Large intestine (tissue), 12 donors: Measurements from ENCODE around the gene MRPL2. TPM values are rescaled to one million over a fixed set of nuclear protein-coding genes. Genes with fewer than 3 reads are reported as not detected.

Experiments
- DNase-seq, 2 donors: peaks; one replicate each; pipeline versions ENCODE4 v3.0.0 to v3.0.0-alpha.2; 2013
- H3K27ac ChIP-seq: one replicate; pipeline ENCODE4 v1.5.1; 2013; ENCODE audit warnings: low read length
- H3K27me3 ChIP-seq: 2 replicates; pipeline ENCODE4 v1.6.1; 2013; ENCODE audit warnings: low read length; ENCODE audit not compliant: control insufficient read depth, insufficient read depth
- H3K36me3 ChIP-seq: 2 replicates; pipeline ENCODE4 v1.6.1; 2013; ENCODE audit warnings: low read length; ENCODE audit not compliant: control insufficient read depth, insufficient read depth
- H3K4me1 ChIP-seq: one replicate; pipeline ENCODE4 v1.6.1; 2013; ENCODE audit warnings: low read length; ENCODE audit not compliant: control insufficient read depth, insufficient read depth
- H3K4me3 ChIP-seq: one replicate; pipeline ENCODE4 v1.5.1; 2013; ENCODE audit warnings: low read length
- H3K9me3 ChIP-seq: one replicate; pipeline ENCODE4 v1.6.1; 2013; ENCODE audit warnings: mild to moderate bottlenecking, low read depth, low read length, moderate library complexity; ENCODE audit not compliant: control insufficient read depth
- WGBS: methylation state at CpG from one replicate; pipeline ENCODE4 v1.1.5; 2013; ENCODE audit warnings: low lambda C conversion rate; ENCODE audit not compliant: insufficient coverage; 5-methylcytosine and 5-hydroxymethylcytosine counted together
- long read RNA-seq, 11 donors: transcript quantifications; one replicate each; lab custom pipeline, GENCODE V29; 2026
- polyA plus RNA-seq: library from polyadenylated mRNA; unstranded; fragments of 120-200 nt; gene quantifications from one replicate; pipeline ENCODE4 v1.2.1, GENCODE V29; 2013

MRPL2 gene
- 56.1 TPM for polyA plus RNA-seq
- long read RNA-seq, donor 1, transcript MRPL2-202 (7 exons, 1,588 nt) = major isoform, 10 of 29 reads
- long read RNA-seq, donor 1, transcript MRPL2-203 (2 exons, 689 nt) = minor isoform, 5 of 29 reads
- long read RNA-seq, donor 1, partial matches to known transcripts = 6 of 29 reads
- long read RNA-seq, donor 1, other reads (novel, unspliced or antisense) = 0 of 29 reads
- long read RNA-seq, donor 2, transcript MRPL2-202 (7 exons, 1,588 nt) = major isoform, 12 of 47 reads
- long read RNA-seq, donor 2, transcript MRPL2-203 (2 exons, 689 nt) = minor isoform, 6 of 47 reads
- long read RNA-seq, donor 2, transcript MRPL2-208 (3 exons, 570 nt) = minor isoform, 6 of 47 reads
- long read RNA-seq, donor 2, partial matches to known transcripts = 21 of 47 reads
- long read RNA-seq, donor 2, other reads (novel, unspliced or antisense) = 0 of 47 reads
- long read RNA-seq, donor 3, transcript MRPL2-206 (2 exons, 428 nt) = minor isoform, 6 of 66 reads
- long read RNA-seq, donor 3, transcript MRPL2-203 (2 exons, 689 nt) = minor isoform, 11 of 66 reads
- long read RNA-seq, donor 3, transcript MRPL2-202 (7 exons, 1,588 nt) = major isoform, 18 of 66 reads
- long read RNA-seq, donor 3, transcript MRPL2-208 (3 exons, 570 nt) = minor isoform, 6 of 66 reads
- long read RNA-seq, donor 3, partial matches to known transcripts = 23 of 66 reads
- long read RNA-seq, donor 3, other reads (novel, unspliced or antisense) = 0 of 66 reads
- long read RNA-seq, donor 4, partial matches to known transcripts = 0 of 3 reads
- long read RNA-seq, donor 4, other reads (novel, unspliced or antisense) = 0 of 3 reads
- long read RNA-seq, donor 5, transcript MRPL2-202 (7 exons, 1,588 nt) = major isoform, 7 of 22 reads
- long read RNA-seq, donor 5, partial matches to known transcripts = 8 of 22 reads
- long read RNA-seq, donor 5, other reads (novel, unspliced or antisense) = 0 of 22 reads
- long read RNA-seq, donor 6, transcript MRPL2-202 (7 exons, 1,588 nt) = major isoform, 11 of 22 reads
- long read RNA-seq, donor 6, partial matches to known transcripts = 5 of 22 reads
- long read RNA-seq, donor 6, other reads (novel, unspliced or antisense) = 0 of 22 reads
- long read RNA-seq, donor 7, partial matches to known transcripts = 0 of 6 reads
- long read RNA-seq, donor 7, other reads (novel, unspliced or antisense) = 0 of 6 reads
- long read RNA-seq, donor 8, transcript MRPL2-202 (7 exons, 1,588 nt) = major isoform, 14 of 35 reads
- long read RNA-seq, donor 8, transcript MRPL2-203 (2 exons, 689 nt) = minor isoform, 7 of 35 reads
- long read RNA-seq, donor 8, partial matches to known transcripts = 6 of 35 reads
- long read RNA-seq, donor 8, other reads (novel, unspliced or antisense) = 0 of 35 reads
- long read RNA-seq, donor 9, transcript MRPL2-203 (2 exons, 689 nt) = major isoform, 6 of 15 reads
- long read RNA-seq, donor 9, partial matches to known transcripts = 0 of 15 reads
- long read RNA-seq, donor 9, other reads (novel, unspliced or antisense) = 0 of 15 reads
- long read RNA-seq, donor 10, transcript MRPL2-202 (7 exons, 1,588 nt) = major isoform, 10 of 20 reads
- long read RNA-seq, donor 10, partial matches to known transcripts = 0 of 20 reads
- long read RNA-seq, donor 10, other reads (novel, unspliced or antisense) = 0 of 20 reads
- long read RNA-seq, donor 11, transcript MRPL2-202 (7 exons, 1,588 nt) = major isoform, 9 of 41 reads
- long read RNA-seq, donor 11, transcript MRPL2-203 (2 exons, 689 nt) = minor isoform, 6 of 41 reads
- long read RNA-seq, donor 11, partial matches to known transcripts = 17 of 41 reads
- long read RNA-seq, donor 11, other reads (novel, unspliced or antisense) = 8 of 41 reads

DNA sequence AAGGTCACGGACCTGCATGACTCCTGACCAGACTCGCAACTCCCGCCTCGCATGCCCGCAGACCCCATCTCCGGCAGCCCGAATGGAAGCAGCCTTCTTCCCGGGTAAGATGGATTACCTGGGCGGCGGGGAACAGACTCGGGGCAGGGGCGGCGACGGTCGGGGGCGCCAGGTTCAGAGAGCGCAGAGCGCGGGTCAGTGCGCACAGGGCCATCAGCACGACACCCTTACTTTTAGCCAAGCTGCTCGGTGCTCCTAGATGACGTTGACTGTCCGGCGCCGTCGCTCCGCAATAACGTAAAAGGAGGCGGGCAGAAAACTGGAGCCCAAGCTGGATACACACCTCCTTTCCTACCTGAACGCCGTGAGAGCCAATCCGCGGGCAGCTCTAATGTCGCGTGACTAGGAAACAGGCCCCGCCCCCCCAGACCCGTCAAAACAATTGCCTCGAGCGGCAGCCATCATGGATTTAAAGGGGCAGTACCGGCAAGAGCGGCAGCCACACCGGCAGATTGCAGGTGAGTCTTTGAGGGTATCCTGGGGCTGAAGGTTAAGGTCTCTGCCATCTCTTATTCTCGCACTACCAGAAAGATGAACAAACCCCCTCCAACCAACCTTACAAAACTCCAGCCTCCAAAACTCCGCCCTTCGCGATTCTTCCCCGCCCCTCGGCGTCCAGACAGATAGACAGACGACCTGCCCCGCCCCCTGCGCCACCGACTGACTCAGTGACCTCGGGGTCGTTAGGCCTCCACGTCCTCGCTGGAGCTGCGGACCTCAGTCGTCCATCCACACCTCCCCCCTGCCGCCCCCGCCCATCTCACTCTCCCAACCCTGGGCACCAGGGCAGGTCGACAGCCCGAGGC, at the start of gene MRPL2, which contains the start of gene KLC4:
Gene MRPL2 (minus strand): TSS at position 267 of the 866 bp plus-strand sequence. CDS start 53 bp downstream, at position 214.
Gene KLC4 (plus strand): TSS at position 464 of the 866 bp plus-strand sequence. CDS start 1,705 bp downstream, outside the sequence.
- peak within 1 kb of the TSS; percentile 76 for H3K4me3 ChIP-seq
- H3K4me1 ChIP-seq = peaks cover 29% of the 10 kb centered on the region
- H3K27me3 ChIP-seq = no peaks in the 10 kb centered on the region
- no CpG with 5 or more reads among the region's 64 CpGs for WGBS
- DNase-seq = peak; percentile 99
- no peaks in the 10 kb centered on the region for H3K9me3 ChIP-seq
- H3K27ac ChIP-seq = peak within 1 kb of the TSS; percentile 99
- peaks cover 38% of the 10 kb centered on the region for H3K36me3 ChIP-seq

DNA sequence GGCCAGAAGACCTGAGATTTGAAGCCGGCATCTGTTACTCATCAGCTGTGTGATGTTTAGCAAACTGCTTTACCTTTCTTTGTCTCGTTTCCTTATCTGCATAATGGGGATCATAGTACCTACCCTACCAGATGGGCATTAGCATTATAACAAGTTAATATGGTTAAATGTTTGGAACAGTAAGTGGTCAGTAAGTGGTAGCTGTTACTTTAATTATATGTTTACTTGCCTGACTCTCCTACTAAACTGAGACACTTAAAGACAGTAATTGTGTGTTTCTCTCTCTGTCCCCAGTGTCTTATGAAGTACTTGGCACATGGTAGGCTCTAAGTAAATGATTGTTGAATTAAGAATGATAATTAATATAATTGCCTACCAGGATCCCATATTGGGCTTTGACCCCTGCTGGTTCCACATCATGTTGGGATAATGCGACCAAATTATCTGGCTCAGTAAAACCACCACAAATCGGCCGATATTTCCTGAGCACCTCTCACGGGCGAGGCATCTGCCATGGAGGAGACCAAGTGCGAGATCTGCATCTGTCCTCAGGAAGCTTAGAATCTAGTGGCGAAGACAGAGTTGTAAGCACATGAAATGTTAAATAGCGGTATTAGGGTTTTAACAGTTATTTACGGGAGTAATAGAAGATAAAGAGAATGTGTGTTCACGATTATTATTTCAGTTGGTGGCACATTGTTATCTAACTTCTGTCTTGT, 48.3 kb upstream of the MRPL2 start:
- DNase-seq = no peak
- Histone ChIP-seq H3K4me1 (no peaks in the 10 kb centered on the region), H3K9me3 (no peaks in the 10 kb centered on the region), H3K36me3 (no peaks in the 10 kb centered on the region), H3K4me3 (no peak overlapping the region), H3K27me3 (no peaks in the 10 kb centered on the region), H3K27ac (no peak overlapping the region)
- WGBS = 80% methylated on average over 1 of the region's 12 CpGs

DNA sequence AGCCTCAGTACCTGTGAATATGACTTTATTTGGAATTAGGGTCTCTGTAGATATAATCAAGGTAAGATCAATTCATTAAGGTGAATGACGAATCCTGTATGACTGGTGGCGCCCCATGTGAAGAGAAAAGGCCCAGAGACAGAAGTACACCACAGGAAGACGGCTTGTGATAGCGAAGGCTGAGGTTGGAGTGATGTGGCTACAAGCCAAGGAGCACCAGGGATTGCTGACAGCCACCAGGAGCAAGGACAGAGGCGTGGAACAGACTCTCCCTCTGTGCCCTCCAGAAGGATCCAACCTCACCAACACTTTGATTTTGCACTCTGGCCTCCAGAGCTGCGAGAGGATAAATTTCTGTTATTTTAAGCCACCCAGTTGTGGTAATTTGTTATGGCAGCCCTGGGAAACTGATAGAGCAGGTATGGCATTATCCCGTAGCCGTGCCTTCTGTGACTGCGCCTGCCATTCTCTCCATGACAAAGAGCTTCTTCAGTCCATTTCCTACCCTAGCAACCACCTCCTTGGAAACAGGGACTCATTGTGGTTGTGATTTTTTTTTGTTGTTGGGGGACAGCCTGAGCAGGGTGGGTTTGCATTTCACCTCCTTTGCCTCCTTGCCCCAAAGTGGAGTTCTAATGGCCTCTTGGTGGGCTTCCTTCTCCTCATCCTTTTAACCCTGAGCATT, 46.4 kb upstream of the MRPL2 start:
- H3K27me3 ChIP-seq = no peaks in the 10 kb centered on the region
- no peaks in the 10 kb centered on the region for H3K4me1 ChIP-seq
- H3K9me3 ChIP-seq = no peaks in the 10 kb centered on the region
- no peak overlapping the region for H3K4me3 ChIP-seq
- H3K27ac ChIP-seq = no peak overlapping the region
- 100% methylated on average over 1 of the region's 9 CpGs for WGBS
- H3K36me3 ChIP-seq = no peaks in the 10 kb centered on the region
- DNase-seq = no peak

DNA sequence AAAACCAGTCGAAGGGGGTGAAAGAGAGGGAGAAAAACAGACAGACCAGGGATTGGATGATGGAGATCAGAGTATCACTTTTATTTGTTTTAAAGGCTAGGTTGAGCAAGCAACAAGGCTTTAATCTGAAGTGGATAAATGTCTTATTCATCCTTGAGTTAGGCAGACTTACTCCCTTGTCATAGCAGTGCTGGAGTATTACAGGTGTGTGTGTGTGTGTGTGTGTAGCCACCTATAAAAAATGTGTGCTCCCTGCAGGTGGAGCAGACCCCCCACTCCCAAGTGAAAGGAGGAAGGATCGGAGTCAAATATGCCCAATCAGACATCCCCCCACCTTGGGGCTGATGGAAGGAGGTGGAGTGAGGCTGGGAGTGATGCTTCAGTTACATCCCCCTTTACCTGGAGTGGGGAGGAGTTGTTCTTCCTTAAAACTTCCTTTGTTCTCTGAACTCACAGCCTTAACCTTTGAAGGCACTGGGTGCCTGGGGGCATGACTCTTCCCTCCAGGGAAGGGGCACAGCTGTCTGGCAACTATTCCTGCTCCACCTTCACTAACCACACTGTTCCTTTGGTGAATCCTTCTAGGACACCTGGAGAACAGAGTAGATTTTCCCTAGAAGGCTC, 44.1 kb upstream of the MRPL2 start:
- H3K27me3 ChIP-seq = no peaks in the 10 kb centered on the region
- no peak overlapping the region for H3K27ac ChIP-seq
- no peaks in the 10 kb centered on the region for H3K4me1 ChIP-seq
- WGBS = no CpG with 5 or more reads among the region's 2 CpGs
- no peaks in the 10 kb centered on the region for H3K9me3 ChIP-seq
- H3K4me3 ChIP-seq = no peak overlapping the region
- no peaks in the 10 kb centered on the region for H3K36me3 ChIP-seq
- DNase-seq = no peak

DNA sequence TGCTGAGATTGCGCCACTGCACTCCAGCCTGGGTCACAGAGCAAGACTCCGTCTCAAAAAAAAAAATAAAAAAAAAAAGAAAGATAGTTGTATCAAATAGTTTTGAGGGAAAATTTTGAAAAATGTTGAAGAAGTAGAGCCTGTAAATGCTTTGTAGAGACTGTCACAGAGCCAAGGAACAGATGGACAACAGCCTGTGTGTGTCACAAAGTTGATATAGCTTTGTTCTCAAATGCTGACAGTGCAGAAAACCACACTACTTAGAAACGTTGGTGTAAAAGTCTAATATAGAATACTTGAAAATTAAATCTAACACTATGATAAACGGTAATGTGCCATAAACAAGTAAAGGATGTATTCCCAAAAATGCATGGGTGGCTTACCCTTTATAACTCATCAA, 42.3 kb upstream of the MRPL2 start:
- no peaks in the 10 kb centered on the region for H3K27me3 ChIP-seq
- no peaks in the 10 kb centered on the region for H3K36me3 ChIP-seq
- H3K4me1 ChIP-seq = no peaks in the 10 kb centered on the region
- WGBS = 100% methylated on average over 1 of the region's 4 CpGs
- no peak for DNase-seq
- no peaks in the 10 kb centered on the region for H3K9me3 ChIP-seq
- no peak overlapping the region for H3K27ac ChIP-seq
- H3K4me3 ChIP-seq = no peak overlapping the region

DNA sequence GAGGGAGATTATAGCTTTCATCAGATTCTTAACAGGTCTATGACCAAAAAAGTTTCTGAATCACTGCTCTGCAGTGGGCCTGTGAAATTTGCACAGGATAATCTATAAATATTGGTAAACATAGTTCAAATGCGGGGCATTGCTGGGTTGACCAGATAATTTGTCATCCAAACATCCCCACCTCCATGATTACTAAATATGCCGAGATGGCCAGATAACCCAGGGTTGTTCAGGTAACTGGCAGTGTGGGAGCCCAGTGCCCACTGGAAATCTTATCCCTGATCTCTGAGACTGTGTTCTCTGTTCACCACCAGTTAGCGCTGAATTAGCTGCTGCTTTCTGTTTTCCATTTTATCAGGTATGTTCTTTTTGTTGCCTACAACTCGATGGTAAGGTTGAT, 38.3 kb upstream of the MRPL2 start:
- Histone ChIP-seq H3K36me3 (no peaks in the 10 kb centered on the region), H3K9me3 (no peaks in the 10 kb centered on the region), H3K4me1 (no peaks in the 10 kb centered on the region), H3K4me3 (no peak overlapping the region), H3K27me3 (no peaks in the 10 kb centered on the region), H3K27ac (no peak overlapping the region)
- no peak for DNase-seq
- WGBS = no CpG with 5 or more reads among the region's 4 CpGs

DNA sequence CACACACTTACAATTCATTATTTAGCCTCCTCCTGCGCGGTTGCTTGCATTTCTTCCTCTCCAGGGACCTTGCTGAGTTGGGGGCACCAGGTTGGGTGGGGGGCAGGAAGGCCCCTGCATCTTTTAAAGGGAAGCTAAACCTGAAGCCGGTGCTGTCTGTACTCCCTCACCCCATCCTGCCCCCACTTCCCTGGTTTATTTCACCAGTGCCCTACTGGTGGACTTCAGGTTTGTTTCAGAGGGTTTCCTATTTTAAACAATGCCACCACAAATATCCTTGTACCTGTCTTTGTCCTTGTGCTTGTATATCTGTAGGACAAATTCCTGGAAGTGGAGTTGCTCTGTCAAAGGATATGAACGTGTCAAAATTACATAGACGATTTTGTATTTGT, 37.9 kb upstream of the MRPL2 start:
- no peak overlapping the region for H3K4me3 ChIP-seq
- no peaks in the 10 kb centered on the region for H3K4me1 ChIP-seq
- no peaks in the 10 kb centered on the region for H3K9me3 ChIP-seq
- no peak overlapping the region for H3K27ac ChIP-seq
- WGBS = no CpG with 5 or more reads among the region's 5 CpGs
- H3K27me3 ChIP-seq = no peaks in the 10 kb centered on the region
- no peak for DNase-seq
- no peaks in the 10 kb centered on the region for H3K36me3 ChIP-seq
